Activated T-helper 1 cell treated with anti-CD3 and anti-CD28 coated beads, Interleukin-12 subunit alpha, Interleukin-12 subunit beta, Interleukin-2, Interleukin-4 antibody, amounts not matched to agents 30 ng/mL and 10 ng/mL and 1 ng/mL, durations not matched to agents 14 hours and 24 hours and 36 hours (primary cell): ENCODE results near the gene MROH7. TPM values are rescaled to one million over a fixed set of nuclear protein-coding genes. Genes with fewer than 3 reads are reported as not detected.

ENCODE experiments used
- DNase-seq: peaks from one replicate; pipeline ENCODE4 v3.0.0; 2021; ENCODE audit warnings: low spot score
- H3K27ac Mint-ChIP-seq: one replicate; pipeline ENCODE4 v1.8.0; 2021; ENCODE audit warnings: mild to moderate bottlenecking, mixed read lengths
- H3K27me3 Mint-ChIP-seq: one replicate; pipeline ENCODE4 v1.8.0; 2022; ENCODE audit warnings: mild to moderate bottlenecking, moderate library complexity, mixed read lengths; ENCODE audit not compliant: insufficient read depth
- H3K36me3 Mint-ChIP-seq: one replicate; pipeline ENCODE4 v1.8.0; 2021; ENCODE audit warnings: low read depth, mixed read lengths
- H3K4me1 Mint-ChIP-seq: one replicate; pipeline ENCODE4 v1.8.0; 2021; ENCODE audit warnings: low read depth, mixed read lengths
- H3K4me3 Mint-ChIP-seq: one replicate; pipeline ENCODE4 v1.8.0; 2021; ENCODE audit warnings: mild to moderate bottlenecking, moderate library complexity, mixed read lengths
- H3K9me3 Mint-ChIP-seq: one replicate; pipeline ENCODE4 v1.8.0; 2021; ENCODE audit warnings: mixed read lengths
- intact Hi-C: fragments of 100-400 bp; cut with micrococcal nuclease; formaldehyde crosslinking; loops from one replicate; pipeline ENCODE4 v1.15.1; 2024
- total RNA-seq: library from RNA; stranded (reverse); gene quantifications from 2 replicates; pipeline ENCODE4 v1.2.3, GENCODE V29; 2022

Gene MROH7
- total RNA-seq, 1 donor from 2014 or later = not detected

DNA sequence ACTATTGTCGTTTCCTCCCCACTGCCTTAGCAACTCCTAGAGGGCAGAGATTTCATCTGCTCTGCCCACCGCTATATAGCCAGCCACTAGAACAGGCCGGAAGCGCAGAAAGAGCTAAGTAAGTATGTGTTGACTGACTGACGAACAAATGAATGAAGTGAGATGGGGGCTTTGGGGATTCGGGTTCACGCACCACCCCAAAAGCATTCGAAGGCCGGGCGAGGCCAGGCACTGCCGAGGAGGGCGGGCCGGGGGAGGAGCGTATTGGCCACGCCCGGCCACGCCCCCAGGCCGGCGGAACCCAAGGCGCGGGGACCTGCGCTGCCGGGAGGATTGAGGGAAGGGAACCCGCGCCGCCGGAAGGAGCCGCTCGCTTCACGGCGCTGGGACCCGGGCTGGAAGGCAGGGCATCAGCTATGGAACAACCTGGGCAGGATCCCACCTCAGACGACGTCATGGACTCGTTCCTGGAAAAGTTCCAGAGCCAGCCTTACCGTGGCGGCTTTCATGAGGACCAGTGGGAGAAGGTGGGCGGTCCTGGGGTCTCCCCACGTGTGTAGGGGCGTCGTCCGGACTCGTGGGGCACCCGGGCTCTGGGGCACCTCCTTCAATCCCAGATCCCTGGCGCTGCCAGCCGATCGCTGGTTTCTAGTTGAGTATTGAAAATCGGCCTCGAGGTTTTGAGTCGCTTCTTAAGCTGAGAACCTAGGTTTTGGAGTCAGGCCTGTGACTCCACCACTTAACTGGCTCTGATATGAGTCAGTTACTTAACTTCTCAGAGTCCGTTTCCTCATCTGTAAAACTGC is 74.1 kb downstream of the MROH7 start, which contains the start of gene TTC4:
TSS of gene TTC4 (plus strand) at position 369 of the 806 bp plus-strand sequence. CDS start at position 417, 48 bp downstream.
- peak; percentile 84 for DNase-seq
- H3K4me3 Mint-ChIP-seq = peak within 1 kb of the TSS; percentile 94
- intact Hi-C loops = loop anchor here (1.0 to 5.0 kb wide), 12 partner anchors 43 to 1493 kb away; partner anchors contain the start of genes CYB5RL, CZIB, DHCR24 and LRP8
- no peaks in the 10 kb centered on the region for H3K9me3 Mint-ChIP-seq
- peaks cover 6% of the 10 kb centered on the region for H3K27me3 Mint-ChIP-seq
- peaks cover 31% of the 10 kb centered on the region for H3K4me1 Mint-ChIP-seq
- H3K36me3 Mint-ChIP-seq = peaks cover 22% of the 10 kb centered on the region
- peak within 1 kb of the TSS; percentile 77 for H3K27ac Mint-ChIP-seq

GRCh38 chr1:54716299-54717047 is 74.9 kb downstream of the MROH7 start:
- no peak for DNase-seq
- intact Hi-C loops = loop anchor here (1.0 to 5.0 kb wide), 5 partner anchors 500 to 1494 kb away; partner anchors contain the start of genes CYB5RL, CZIB, LRP8 and MRPL37
- peaks cover 4% of the 10 kb centered on the region for H3K27me3 Mint-ChIP-seq
- H3K4me1 Mint-ChIP-seq = peaks cover 31% of the 10 kb centered on the region
- peaks cover 26% of the 10 kb centered on the region for H3K36me3 Mint-ChIP-seq
- peak overlapping the region; percentile 94 for H3K4me3 Mint-ChIP-seq
- H3K27ac Mint-ChIP-seq = peak overlapping the region; percentile 77
- H3K9me3 Mint-ChIP-seq = no peaks in the 10 kb centered on the region

- Mint-ChIP-seq H3K4me3 (no peak overlapping the region), H3K9me3 (no peaks in the 10 kb centered on the region), H3K27ac (no peak overlapping the region), H3K4me1 (peaks cover 18% of the 10 kb centered on the region), H3K36me3 (peaks cover 65% of the 10 kb centered on the region), H3K27me3 (no peaks in the 10 kb centered on the region)
- no peak for DNase-seq
- intact Hi-C loops = no loop called here
These were observed 80.1 kb downstream of the MROH7 start for GRCh38 chr1:54721719-54722118.

GRCh38 chr1:54723985-54724384 is 82.4 kb downstream of the MROH7 start:
- H3K4me3 Mint-ChIP-seq = no peak overlapping the region
- peaks cover 65% of the 10 kb centered on the region for H3K36me3 Mint-ChIP-seq
- peaks cover 5% of the 10 kb centered on the region for H3K4me1 Mint-ChIP-seq
- no peak overlapping the region for H3K27ac Mint-ChIP-seq
- intact Hi-C loops = no loop called here
- H3K27me3 Mint-ChIP-seq = no peaks in the 10 kb centered on the region
- no peaks in the 10 kb centered on the region for H3K9me3 Mint-ChIP-seq
- DNase-seq = no peak

DNA sequence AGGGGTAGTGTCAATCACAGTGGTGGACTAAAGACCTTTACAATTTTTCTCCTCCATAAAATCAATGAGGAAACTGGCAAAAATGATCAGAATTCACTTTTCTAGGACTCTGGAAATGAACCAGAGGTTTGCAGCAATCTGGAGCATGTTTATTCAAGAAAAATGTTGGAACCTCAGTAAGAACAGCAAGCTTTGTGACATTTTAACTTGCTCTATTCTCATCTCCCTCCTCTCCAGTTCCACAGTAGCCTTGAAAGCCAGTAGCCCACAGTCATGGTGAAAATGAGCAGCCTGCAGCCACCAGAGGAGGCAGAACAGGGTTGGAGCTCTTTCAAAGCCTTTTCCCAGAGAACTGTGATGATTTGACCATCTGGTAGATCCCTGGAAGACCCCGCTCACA is 83.2 kb downstream of the MROH7 start:
- no peaks in the 10 kb centered on the region for H3K4me1 Mint-ChIP-seq
- no peak for DNase-seq
- H3K9me3 Mint-ChIP-seq = no peaks in the 10 kb centered on the region
- H3K4me3 Mint-ChIP-seq = no peak overlapping the region
- no peak overlapping the region for H3K27ac Mint-ChIP-seq
- intact Hi-C loops = no loop called here
- H3K27me3 Mint-ChIP-seq = no peaks in the 10 kb centered on the region
- H3K36me3 Mint-ChIP-seq = peaks cover 63% of the 10 kb centered on the region

DNA sequence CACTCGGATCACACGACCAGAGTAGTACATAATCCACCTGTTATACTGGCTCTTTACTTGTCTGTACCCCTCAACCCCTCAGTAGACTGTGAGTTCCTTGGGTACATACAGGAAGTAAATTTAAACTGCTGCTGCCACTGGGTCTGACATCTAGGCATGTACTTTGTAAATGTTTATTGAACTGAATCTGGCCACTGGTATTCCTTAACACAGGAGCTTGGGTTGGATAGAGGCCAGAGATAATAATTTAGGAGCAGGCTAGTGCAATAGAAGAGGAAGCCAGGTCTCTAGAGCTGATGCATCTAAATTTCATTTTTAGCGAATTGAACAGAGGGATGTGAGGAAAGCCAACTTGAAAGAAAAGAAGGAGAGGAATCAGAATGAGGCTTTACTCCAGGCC is 86.4 kb downstream of the MROH7 start:
- Mint-ChIP-seq H3K36me3 (peaks cover 61% of the 10 kb centered on the region), H3K4me1 (no peaks in the 10 kb centered on the region), H3K4me3 (no peak overlapping the region), H3K27me3 (no peaks in the 10 kb centered on the region), H3K9me3 (no peaks in the 10 kb centered on the region), H3K27ac (no peak overlapping the region)
- DNase-seq = no peak
- intact Hi-C loops = no loop called here

DNA sequence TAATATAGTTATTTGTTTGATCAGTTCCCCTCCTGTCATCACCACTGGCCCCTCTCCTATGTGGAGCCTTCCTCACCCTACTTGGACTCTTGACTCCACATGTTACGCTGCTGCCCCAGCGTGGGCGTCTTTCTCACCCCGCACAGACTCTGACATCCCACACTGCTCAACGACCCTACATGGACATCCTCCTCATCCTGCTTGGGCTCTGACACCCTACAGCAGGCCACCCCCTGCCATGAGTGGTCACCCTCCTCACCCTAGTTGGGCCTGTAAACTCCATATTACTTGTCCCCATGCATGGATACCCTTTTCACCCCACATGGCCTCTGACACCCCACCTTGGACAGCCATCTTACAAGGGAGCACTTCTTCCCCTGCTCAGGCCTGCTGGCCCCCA is 95.1 kb downstream of the MROH7 start:
- H3K27me3 Mint-ChIP-seq = no peaks in the 10 kb centered on the region
- intact Hi-C loops = no loop called here
- no peak for DNase-seq
- H3K9me3 Mint-ChIP-seq = no peaks in the 10 kb centered on the region
- no peak overlapping the region for H3K4me3 Mint-ChIP-seq
- H3K36me3 Mint-ChIP-seq = peaks cover 35% of the 10 kb centered on the region
- no peaks in the 10 kb centered on the region for H3K4me1 Mint-ChIP-seq
- no peak overlapping the region for H3K27ac Mint-ChIP-seq

GRCh38 chr1:54738244-54738643 is 96.7 kb downstream of the MROH7 start:
- no peak for DNase-seq
- Mint-ChIP-seq H3K36me3 (peaks cover 35% of the 10 kb centered on the region), H3K4me3 (no peak overlapping the region), H3K27me3 (no peaks in the 10 kb centered on the region), H3K4me1 (no peaks in the 10 kb centered on the region), H3K9me3 (no peaks in the 10 kb centered on the region), H3K27ac (no peak overlapping the region)
- intact Hi-C loops = no loop called here

- no peak for DNase-seq
- Mint-ChIP-seq H3K4me1 (no peaks in the 10 kb centered on the region), H3K9me3 (no peaks in the 10 kb centered on the region), H3K27ac (no peak overlapping the region), H3K36me3 (peaks cover 27% of the 10 kb centered on the region), H3K4me3 (no peak overlapping the region), H3K27me3 (no peaks in the 10 kb centered on the region)
- intact Hi-C loops = no loop called here
These were observed 99.9 kb downstream of the MROH7 start for GRCh38 chr1:54741531-54741930.

DNA sequence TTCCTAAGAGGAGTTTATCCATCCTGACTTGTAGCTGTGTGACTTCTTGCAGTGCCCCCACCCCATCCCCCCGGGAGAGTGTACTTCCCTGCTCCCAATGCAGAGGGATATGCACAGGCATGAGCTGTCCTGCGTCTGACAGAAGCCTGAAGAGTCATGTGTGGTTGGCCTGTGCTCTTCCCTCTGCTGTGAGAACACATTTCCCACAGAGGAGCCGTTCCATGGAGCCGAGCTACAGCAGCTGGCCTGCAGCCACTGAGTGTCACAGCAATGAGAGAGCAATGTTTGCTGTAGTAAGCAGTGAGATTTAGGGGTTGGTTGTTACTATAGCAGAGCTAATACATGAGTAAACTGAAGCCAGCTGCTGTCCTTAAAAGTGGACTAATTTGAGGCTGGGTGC is 100.7 kb downstream of the MROH7 start:
- intact Hi-C loops = no loop called here
- Mint-ChIP-seq H3K4me3 (no peak overlapping the region), H3K27me3 (no peaks in the 10 kb centered on the region), H3K27ac (no peak overlapping the region), H3K4me1 (no peaks in the 10 kb centered on the region), H3K36me3 (peaks cover 20% of the 10 kb centered on the region), H3K9me3 (no peaks in the 10 kb centered on the region)
- DNase-seq = no peak

- no peak for DNase-seq
These were observed 102.0 kb downstream of the MROH7 start for GRCh38 chr1:54743416-54744226.

DNA sequence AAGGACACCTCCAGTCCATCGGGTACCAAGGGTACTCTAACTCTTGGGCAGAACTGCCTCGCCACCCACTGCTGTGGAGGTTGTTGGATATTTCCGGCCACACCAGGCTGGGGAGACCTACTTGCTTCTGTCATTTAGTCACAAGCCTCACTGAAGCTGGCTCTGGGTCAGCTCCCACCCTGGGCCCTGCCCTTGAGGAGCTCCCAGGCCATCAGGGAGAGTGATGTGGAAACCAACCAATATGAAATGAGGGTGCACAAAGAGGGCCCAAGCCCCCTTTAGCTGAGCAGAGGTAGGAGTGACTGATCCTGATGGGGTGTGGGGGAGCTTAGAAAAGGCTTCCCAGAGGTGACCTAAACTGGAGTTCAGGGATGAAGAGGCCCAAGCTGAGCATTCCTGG is 103.1 kb downstream of the MROH7 start:
- Mint-ChIP-seq H3K9me3 (no peaks in the 10 kb centered on the region), H3K4me1 (no peaks in the 10 kb centered on the region), H3K4me3 (no peak overlapping the region)

More at GRCh38 chr1:54743416-54744226, 102.0 kb downstream of the MROH7 start:
- Mint-ChIP-seq H3K27ac (peak overlapping the region; percentile 21), H3K27me3 (no peaks in the 10 kb centered on the region), H3K9me3 (no peaks in the 10 kb centered on the region), H3K4me1 (no peaks in the 10 kb centered on the region), H3K4me3 (no peak overlapping the region), H3K36me3 (peaks cover 11% of the 10 kb centered on the region)
- intact Hi-C loops = no loop called here

More for the DNA sequence above, 103.1 kb downstream of the MROH7 start:
- H3K27ac Mint-ChIP-seq = no peak overlapping the region
- H3K27me3 Mint-ChIP-seq = peaks cover 2% of the 10 kb centered on the region
- intact Hi-C loops = no loop called here
- H3K36me3 Mint-ChIP-seq = peaks cover 11% of the 10 kb centered on the region
- DNase-seq = no peak
